ENCODE results near the gene WIPI1. TPM values are rescaled to one million over a fixed set of nuclear protein-coding genes. Genes with fewer than 3 reads are reported as not detected.

WIPI1 gene
- total and polyA plus RNA-seq, 2 of the 13 experiments (the other 11 are each of a cell fraction or from before 2014, with no cell fraction given) = 29.4 to 141 TPM

- TF ChIP-seq U2AF2 (IDR thresholded peaks at IDR 0.05; ENCODE audit: low read depth, low read length) = no peak
- TF ChIP-seq ZBTB20 (CRISPR knock-in tag; IDR thresholded peaks at IDR 0.05; ENCODE audit: borderline replicate concordance, low read depth) = peak; percentile 53; the same call in 1 of the 2 replicates
- no peak for TF ChIP-seq EEA1 (CRISPR knock-in tag; IDR thresholded peaks at IDR 0.05; ENCODE audit: borderline replicate concordance)
- TF ChIP-seq ZSCAN30 (CRISPR knock-in tag; IDR thresholded peaks at IDR 0.05) = 0 out of 2 replicates have a peak, but pooled peaks have one; percentile 76
- TF ChIP-seq, protein P1, sequence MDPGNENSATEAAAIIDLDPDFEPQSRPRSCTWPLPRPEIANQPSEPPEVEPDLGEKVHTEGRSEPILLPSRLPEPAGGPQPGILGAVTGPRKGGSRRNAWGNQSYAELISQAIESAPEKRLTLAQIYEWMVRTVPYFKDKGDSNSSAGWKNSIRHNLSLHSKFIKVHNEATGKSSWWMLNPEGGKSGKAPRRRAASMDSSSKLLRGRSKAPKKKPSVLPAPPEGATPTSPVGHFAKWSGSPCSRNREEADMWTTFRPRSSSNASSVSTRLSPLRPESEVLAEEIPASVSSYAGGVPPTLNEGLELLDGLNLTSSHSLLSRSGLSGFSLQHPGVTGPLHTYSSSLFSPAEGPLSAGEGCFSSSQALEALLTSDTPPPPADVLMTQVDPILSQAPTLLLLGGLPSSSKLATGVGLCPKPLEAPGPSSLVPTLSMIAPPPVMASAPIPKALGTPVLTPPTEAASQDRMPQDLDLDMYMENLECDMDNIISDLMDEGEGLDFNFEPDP (CRISPR knock-in tag; conservative IDR thresholded peaks at IDR 0.05) = no peak
- TF ChIP-seq ZFP1 (CRISPR knock-in tag; IDR thresholded peaks at IDR 0.05) = 0 out of 2 replicates have a peak, but pooled peaks have one; percentile 39
- no peak for TF ChIP-seq ISX (CRISPR knock-in tag; conservative IDR thresholded peaks at IDR 0.05)
- TF ChIP-seq ZNF441 (CRISPR knock-in tag; IDR thresholded peaks at IDR 0.05; ENCODE audit: borderline replicate concordance) = peak; percentile 83
- TF ChIP-seq AGO2 (optimal IDR thresholded peaks at IDR 0.05; ENCODE audit: low read depth, low read length) = no peak
- TF ChIP-seq AFF4 (CRISPR knock-in tag; IDR thresholded peaks at IDR 0.05) = peak; percentile 74; the same call in 1 of the 2 replicates
- no peak for TF ChIP-seq ZNF891 (CRISPR knock-in tag; IDR thresholded peaks at IDR 0.05)
- 0 out of 2 replicates have a peak, but pooled peaks have one; percentile 34 for TF ChIP-seq ESRRA (CRISPR knock-in tag; IDR thresholded peaks at IDR 0.05; ENCODE audit: low read depth)
- TF ChIP-seq ZNF644 (CRISPR knock-in tag; IDR thresholded peaks at IDR 0.05; ENCODE audit: low read depth) = no peak
- TF ChIP-seq ZFY (CRISPR knock-in tag; IDR thresholded peaks at IDR 0.05) = no peak
- no peak for TF ChIP-seq HMGA1 (CRISPR knock-in tag; conservative IDR thresholded peaks at IDR 0.05)
- TF ChIP-seq TBX3 (IDR thresholded peaks at IDR 0.05; ENCODE audit: borderline replicate concordance) = no peak
- peak; percentile 99 for TF ChIP-seq TEF (CRISPR knock-in tag; IDR thresholded peaks at IDR 0.05)
- no peak for TF ChIP-seq CBX5 (CRISPR knock-in tag; IDR thresholded peaks at IDR 0.05; ENCODE audit: borderline replicate concordance)
- TF ChIP-seq HIVEP1 (CRISPR knock-in tag; IDR thresholded peaks at IDR 0.05) = no peak
- TF ChIP-seq SATB2 (CRISPR knock-in tag; IDR thresholded peaks at IDR 0.05) = no peak
- TF ChIP-seq IRF2 (CRISPR knock-in tag; IDR thresholded peaks at IDR 0.05) = peak; percentile 77
- no peak for TF ChIP-seq RFXAP (CRISPR knock-in tag; IDR thresholded peaks at IDR 0.05; ENCODE audit: borderline replicate concordance)
- TF ChIP-seq SP4 (CRISPR knock-in tag; IDR thresholded peaks at IDR 0.05) = 0 out of 2 replicates have a peak, but pooled peaks have one; percentile 26
- 0 out of 2 replicates have a peak, but pooled peaks have one; percentile 36 for TF ChIP-seq ATF7-NPFF (CRISPR knock-in tag; IDR thresholded peaks at IDR 0.05; ENCODE audit: low read depth)
These were observed 77.3 kb downstream of the WIPI1 start (continued) for GRCh38 chr17:68379692-68380677.

Measured in HepG2 (cell line).